ENCODE measurements around the gene CFAP100.

Gene CFAP100

DNA sequence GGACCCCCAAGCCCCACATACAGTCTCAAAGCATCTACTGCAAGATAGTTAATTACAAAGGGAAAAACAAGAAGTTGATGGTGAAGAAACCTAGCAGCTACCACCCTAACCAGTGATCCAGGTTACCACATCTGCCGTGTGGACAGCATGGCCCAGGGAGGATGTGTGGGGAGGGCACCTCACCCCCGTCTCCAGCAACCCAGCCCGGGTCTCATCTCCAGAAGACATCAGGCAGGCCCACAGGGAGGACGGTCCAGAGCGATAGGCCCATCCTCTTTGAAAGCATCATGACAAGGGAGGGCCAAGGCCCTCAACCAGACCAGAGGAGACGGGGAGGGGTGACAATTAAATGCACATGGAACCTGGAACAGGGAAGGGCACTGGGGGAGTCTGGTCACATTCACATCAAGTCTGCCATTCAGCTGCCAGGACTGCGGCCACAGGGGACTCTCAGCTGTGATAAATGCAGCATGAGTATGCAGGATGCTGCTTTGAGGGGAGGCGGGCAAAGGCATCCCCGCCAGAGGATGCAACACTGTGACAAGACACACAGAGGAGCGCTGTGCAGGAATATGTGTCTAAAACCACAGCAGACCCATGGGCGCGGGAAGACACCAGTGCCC is 62.2 kb downstream of the CFAP100 start:
- no peak for DNase-seq (ENCODE audit: extremely low read depth in 1 of 2, low read depth in 1 of 2)

DNA sequence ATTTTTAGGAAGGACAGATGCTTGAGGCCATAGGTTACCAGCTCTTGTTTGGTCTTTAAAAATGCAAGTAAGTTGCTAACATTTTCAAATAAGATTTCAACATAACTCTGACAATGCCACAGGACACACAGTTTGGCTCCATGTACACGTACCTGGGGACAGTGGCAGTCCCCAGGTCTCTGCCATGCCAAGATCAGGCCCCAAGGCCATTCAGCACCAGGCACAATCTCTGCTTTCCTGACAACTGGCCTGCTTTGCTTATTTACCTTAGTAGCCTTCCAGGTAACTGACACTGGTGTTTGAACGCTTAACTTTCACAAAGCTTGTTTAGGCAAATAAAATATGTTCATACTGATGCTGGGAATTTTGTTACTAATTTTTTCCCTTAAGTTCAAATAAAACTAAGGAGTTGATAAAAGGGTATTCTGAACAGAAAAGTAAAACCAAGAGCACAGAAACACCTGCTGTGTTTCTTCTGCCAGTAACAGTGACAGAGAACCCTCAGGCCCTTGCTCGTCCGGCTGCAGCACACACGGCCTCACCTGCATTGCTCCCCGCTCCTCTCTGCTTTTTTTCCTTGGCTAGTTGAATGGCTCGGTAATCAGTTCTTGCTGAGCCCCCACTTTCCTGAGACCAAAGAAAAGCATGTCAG is 64.5 kb downstream of the CFAP100 start:
- no peak for DNase-seq (ENCODE audit: extremely low read depth in 1 of 2, low read depth in 1 of 2)

DNA sequence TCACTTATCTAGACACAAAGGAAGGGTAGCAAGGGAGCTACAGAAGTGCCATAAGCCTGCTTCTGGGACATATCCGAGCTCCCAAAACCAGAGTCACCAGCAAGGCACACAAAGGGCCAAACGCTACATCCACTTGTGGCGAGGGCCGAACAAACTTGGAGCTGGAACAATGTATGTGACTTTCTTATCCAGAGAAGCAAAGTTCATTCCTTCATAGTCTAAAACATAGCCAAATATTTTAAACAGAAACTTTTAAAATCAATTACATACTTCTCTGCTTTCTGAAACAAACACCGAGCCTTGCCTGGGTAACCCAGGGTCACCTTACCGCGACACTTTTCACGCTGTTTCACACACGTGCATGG is 65.0 kb downstream of the CFAP100 start:
- no peak for DNase-seq (ENCODE audit: extremely low read depth in 1 of 2, low read depth in 1 of 2)

- no peak for DNase-seq (ENCODE audit: extremely low read depth in 1 of 2, low read depth in 1 of 2)
These were observed 65.7 kb downstream of the CFAP100 start for GRCh38 chr3:126460381-126460780.

DNA sequence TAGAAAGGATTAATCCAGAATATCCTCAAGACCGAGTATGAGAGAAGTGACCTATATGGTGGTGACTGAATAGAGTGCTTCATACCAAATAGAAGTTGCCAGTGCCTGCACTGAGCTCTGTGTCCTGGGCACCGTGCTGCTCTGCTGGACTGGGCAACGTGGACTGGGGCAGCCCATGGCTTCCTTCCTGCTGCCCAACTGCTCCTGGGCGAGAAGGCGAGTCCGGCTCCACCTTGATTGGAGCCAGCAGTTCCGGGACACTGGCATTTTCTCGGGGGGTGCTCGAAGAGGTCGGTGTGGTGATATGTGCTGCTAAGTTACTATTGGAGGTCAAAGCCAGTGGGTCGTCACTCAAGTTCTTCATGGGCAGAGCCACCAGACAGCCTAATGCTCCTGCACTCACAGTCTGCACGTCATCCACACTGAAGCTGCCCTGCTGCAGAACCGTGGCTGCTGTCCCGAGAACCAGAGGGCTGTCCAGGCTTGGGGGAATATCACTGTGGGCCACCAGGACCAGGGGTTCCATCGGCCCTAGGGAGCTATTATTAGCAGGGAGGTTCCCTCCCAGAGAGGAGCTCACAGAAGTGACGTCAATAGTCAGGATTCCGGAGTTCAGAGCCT is 66.9 kb downstream of the CFAP100 start:
- DNase-seq (ENCODE audit: extremely low read depth in 1 of 2, low read depth in 1 of 2) = no peak

- DNase-seq (ENCODE audit: extremely low read depth in 1 of 2, low read depth in 1 of 2) = no peak
These were observed 68.8 kb downstream of the CFAP100 start for GRCh38 chr3:126463521-126463920.

GRCh38 chr3:126464093-126464492 is 69.4 kb downstream of the CFAP100 start:
- DNase-seq (ENCODE audit: extremely low read depth in 1 of 2, low read depth in 1 of 2) = no peak

DNA sequence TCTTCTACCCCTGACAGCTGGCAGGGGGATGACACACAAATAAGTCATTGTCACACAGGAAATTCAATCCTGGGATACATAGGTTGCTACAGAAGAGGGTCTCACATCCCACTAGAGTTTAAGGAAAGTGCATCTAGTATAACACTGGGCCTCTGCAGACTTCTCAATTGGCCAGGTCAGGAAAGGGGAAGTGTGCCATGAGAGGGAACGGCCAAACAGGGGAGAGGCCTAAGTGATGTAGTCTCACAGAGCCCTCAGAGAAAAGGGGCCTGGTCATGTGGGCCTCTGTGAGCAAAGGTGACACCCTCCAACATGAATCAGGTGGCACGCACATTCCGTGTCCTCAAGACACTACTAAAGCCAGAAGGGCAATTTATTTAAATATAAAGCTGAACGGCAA is 69.8 kb downstream of the CFAP100 start:
- DNase-seq (ENCODE audit: extremely low read depth in 1 of 2, low read depth in 1 of 2) = no peak

DNA sequence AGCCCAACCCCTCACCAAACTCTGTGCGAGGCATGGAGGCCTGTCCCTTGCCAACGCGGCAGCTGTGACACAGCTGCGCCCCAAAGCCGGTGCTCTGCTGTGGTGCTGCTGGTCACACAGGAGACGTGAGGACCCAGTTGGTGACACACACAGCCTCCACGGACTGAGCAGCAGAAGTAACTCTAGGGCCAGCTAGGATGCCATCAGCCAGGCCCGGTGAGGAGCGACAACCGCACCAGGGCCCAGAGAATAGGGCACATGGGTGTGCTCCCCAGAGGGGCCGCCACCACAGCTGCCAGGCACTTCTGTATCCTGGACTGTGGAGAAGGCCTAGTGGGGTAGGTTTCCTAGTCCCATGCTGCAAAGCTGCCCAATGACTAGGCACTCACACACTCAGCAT is 70.3 kb downstream of the CFAP100 start:
- no peak for DNase-seq (ENCODE audit: extremely low read depth in 1 of 2, low read depth in 1 of 2)

- DNase-seq (ENCODE audit: extremely low read depth in 1 of 2, low read depth in 1 of 2) = no peak
These were observed 71.3 kb downstream of the CFAP100 start for GRCh38 chr3:126465928-126466544.

GRCh38 chr3:126466886-126467610 is 72.3 kb downstream of the CFAP100 start:
- DNase-seq (ENCODE audit: extremely low read depth in 1 of 2, low read depth in 1 of 2) = no peak

GRCh38 chr3:126467611-126467955 is 72.9 kb downstream of the CFAP100 start:
- DNase-seq (ENCODE audit: extremely low read depth in 1 of 2, low read depth in 1 of 2) = no peak

GRCh38 chr3:126468028-126468891 is 73.6 kb downstream of the CFAP100 start:
- DNase-seq (ENCODE audit: extremely low read depth in 1 of 2, low read depth in 1 of 2) = no peak

DNA sequence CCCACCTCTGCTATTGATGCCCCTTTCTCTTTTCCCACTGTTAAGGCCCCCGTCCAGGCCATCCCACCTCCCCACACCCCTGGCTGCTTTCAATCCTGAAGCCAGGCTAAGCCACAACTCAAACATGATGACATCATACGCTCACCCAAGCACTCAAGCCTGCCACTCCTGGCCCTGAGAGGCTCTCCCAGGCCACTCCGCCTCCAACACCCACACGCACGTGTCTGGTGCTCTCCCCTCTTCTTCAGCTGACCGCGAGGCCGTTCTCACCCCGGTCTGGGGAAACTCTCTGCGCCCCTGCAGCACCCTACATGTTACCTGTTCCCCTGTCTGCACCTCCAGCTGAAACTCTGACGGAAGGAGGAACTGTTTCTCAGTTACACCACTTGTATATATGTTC is 74.8 kb downstream of the CFAP100 start:
- DNase-seq (ENCODE audit: extremely low read depth in 1 of 2, low read depth in 1 of 2) = no peak

- DNase-seq (ENCODE audit: extremely low read depth in 1 of 2, low read depth in 1 of 2) = no peak
These were observed 77.7 kb downstream of the CFAP100 start for GRCh38 chr3:126472277-126473006.

GRCh38 chr3:126473292-126474168 is 78.8 kb downstream of the CFAP100 start:
- no peak for DNase-seq (ENCODE audit: extremely low read depth in 1 of 2, low read depth in 1 of 2)

- DNase-seq (ENCODE audit: extremely low read depth in 1 of 2, low read depth in 1 of 2) = no peak
These were observed 80.0 kb downstream of the CFAP100 start for GRCh38 chr3:126474498-126475412.

All from activated CD8-positive, alpha-beta memory T cell treated with anti-CD3 and anti-CD28 coated beads for 1 hour (primary cell).